ENCODE measurements around the gene MPHOSPH6.
"Not testable (repeated sequence)": the region's sequence is repeated elsewhere in the genome, so short reads cannot be mapped to it uniquely, and the experiment has no call there.

MPHOSPH6 gene

GRCh38 chr16:82113741-82114140 is 56.3 kb downstream of the MPHOSPH6 start:
- no peak for DNase-seq

- DNase-seq: no peak
Observed at GRCh38 chr16:82111944-82112343, 58.1 kb downstream of the MPHOSPH6 start.

- DNase-seq: not testable (repeated sequence)
Observed at GRCh38 chr16:82109266-82109665, 60.8 kb downstream of the MPHOSPH6 start.

- no peak for DNase-seq
Observed at GRCh38 chr16:82108774-82109173, 61.2 kb downstream of the MPHOSPH6 start.

GRCh38 chr16:82108100-82108499 is 61.9 kb downstream of the MPHOSPH6 start:
- no peak for DNase-seq

- no peak for DNase-seq
Observed at GRCh38 chr16:82105107-82105506, 64.9 kb downstream of the MPHOSPH6 start.
